Activated gamma-delta T cell treated with Interleukin-2 at 50 U/mL for 16 hours (primary cell): ENCODE results near the gene TPRX1.
"Not testable (repeated sequence)": the region's sequence is repeated elsewhere in the genome, so short reads cannot be mapped to it uniquely, and the experiment has no call there.

Experiments
- DNase-seq: peaks from one replicate; pipeline ENCODE4 v3.0.0-alpha.2; 2020

Gene TPRX1

DNA sequence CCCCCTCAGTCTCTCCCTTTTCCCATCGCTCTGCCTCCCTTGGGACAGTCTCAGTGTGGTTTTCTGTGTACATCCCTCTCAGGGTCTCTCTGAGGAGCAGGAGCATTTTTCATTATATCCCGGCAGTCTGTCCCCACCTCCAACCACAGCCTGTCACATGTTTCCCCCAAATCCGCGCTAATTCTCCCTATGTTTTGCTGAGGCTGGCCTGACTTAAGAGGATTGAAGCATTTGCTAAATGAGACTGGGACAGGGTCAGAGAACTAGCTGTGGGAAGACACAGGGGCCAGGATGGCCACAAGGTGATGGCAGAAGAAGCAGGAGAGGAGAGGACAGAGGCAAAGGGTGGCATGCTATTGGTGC, 5.5 kb downstream of the TPRX1 start:
- DNase-seq: no peak

DNA sequence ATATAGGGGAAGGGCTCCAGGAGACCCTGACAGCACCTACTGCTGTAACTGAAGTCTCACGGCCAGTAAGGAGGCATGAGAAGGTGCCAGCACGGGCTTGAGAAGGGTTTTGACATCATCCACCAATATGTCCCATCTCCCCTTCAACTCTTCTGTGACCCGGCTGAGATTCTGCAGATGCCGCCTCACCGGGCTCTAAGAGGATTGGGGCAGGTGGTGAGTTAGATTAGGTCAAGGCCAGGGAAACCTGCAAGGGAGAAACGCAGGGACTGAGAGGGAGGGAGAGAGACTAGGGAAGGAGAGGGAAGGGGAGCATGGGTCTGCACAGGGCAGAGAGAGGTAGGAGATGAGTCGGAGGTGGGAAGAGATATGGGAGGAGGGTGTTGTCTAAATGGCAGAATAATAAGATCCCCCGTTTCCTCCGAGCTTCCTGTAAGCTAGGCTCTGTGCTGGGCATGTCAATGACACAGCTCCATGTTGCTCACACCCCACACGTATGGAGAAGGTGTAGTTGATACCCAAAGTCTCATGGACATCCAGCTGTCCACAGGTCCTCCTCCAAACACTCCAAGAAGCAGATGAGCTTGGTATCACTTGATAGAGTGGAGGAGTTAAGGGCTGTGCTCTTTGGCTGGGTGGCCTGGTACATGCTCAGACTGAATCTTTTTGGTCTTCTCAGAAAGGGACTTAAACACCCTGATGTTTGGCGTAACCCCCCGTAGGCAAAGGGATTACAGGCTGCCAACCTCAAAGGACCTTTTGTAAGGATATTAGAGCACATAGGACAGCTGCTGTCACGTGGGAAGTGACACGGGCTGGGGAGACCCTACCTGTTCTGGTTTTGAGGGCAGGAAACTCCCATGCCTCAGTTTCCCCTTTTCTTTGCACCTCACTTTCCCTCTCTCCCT, 6.1 kb downstream of the TPRX1 start:
- no peak for DNase-seq

DNA sequence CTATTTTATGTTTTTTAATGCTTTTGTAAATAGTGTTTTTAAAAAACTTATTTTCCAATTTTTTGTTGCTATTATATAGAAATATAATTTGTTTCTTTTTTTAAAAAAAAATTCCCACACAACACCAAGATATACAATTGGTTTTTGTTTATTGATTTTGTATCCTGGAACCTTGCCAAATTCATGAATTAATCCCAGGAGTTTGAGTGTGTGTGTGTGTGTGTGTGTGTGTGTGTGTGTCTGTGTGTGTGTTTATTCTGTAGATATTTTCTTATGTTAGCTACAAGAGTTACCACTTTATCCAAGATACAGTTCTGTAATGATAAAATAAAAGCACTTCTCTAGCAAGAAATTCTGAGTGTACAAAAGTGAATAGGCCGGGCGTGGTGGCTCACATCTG, 7.6 kb downstream of the TPRX1 start:
- DNase-seq: no peak

DNA sequence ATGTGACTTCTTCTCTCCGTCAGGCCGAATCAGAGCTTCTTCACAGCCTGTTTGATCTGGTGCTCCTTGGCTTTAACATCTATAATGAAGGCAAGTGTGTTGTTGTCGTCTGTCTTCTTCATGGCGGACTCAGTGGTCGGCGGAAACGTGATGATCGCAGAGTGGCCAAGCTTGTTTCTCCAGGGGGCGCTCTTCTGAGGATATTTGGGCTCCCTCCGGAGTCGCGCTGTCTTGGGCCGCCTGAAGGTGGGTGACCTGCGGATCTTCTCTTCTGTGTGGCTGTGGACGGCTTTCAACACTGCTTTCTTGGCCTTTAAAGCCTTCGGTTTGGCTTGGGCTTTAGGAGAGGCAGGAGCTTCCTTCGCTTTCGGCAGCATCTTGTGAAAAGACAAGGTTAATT, 9.8 kb downstream of the TPRX1 start:
- DNase-seq: no peak

DNA sequence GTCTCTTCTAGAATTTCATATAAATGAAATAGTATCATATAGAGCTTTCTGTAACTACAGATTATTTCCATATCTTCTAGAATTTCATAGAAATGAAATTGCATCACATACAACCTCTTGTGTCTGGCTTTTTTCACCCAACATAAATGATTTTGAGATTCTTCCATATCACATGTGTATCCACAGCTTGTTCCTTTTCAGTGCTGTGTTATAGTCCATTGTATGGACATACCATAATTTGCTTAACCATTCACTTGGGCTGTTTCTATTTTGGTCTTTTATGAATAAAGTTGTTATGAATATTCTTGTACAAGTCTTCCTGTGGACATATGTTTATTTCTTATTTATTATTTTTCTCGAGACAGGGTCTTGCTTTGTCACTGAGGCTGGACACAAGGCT, 11.7 kb downstream of the TPRX1 start:
- DNase-seq: no peak

DNA sequence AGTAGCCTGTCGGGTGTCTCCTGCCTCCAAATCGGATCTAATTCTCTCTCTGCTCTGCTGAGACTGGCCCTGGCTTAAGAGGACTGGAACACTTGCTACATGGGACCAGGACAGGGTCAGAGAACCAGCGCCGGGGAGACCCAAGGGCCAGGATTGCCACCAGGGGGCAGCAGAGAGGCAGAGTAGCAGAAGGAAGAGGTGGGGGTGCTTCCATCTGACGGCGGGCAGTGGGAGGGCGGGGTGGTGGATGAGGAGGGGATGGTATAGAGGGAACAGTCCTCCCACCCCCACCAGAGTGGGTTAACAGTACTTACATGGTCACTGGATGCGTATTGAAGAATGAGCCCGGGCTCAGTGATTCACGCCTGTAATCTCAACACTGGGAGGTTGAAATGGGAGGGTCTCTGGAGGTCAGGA, 13.9 kb downstream of the TPRX1 start:
- peak; percentile 86 for DNase-seq

DNA sequence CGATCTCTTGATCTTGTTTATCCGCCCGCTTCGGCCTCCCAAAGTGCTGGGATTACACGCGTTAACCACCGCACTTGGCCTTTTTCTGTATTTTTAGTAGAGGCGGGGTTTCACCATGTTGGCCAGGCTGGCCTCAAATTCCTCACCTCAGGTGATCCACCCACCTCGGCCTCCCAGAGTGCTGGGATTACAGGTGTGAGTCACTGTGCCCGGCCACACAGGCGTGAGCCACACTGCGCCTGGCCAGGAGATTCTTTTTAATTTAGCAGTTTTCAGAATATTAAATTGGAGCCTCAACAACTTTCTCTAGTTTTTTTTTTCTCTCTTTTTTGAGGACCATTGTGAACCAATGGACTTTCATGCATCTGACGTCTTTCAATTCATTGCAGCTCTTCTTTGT, 14.5 kb downstream of the TPRX1 start:
- not testable (repeated sequence) for DNase-seq

DNA sequence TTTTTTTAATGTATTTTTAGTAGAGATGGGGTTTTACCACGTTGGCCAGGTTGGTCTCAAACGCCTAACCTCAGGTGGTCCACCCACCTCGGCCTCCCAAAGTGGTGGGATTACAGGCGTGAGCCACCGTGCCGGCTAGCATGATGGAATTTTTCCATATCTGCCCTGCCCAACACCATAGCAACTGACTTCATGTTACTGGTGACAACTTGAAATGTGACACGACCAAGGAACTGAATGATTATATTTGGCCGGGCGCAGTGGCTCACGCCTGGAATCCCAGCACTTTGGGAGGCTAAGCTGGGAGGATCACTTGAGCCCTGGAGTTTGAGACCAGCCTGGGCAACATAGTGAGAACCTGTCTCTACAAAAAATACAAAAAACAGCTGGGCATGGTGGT, 17.0 kb downstream of the TPRX1 start:
- not testable (repeated sequence) for DNase-seq

DNA sequence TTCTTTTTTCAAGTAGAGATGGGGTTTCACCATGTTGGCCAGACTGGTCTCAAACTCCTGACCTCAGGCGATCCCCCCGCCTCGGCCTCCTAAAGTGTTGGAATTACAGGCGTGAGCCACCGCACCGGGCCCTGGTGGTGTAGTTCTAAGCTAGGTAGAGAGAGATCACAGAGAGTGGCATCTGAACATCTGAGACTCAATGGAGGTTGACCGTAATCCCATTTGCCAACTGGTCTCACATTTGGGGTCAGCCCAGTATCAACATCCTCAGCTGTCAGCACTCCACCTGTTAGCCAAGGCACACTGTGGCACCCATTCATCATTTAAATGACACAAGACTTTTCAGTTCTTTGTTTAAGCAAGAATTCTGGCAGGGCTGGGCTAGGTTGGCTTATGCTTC, 17.8 kb downstream of the TPRX1 start:
- no peak for DNase-seq

DNA sequence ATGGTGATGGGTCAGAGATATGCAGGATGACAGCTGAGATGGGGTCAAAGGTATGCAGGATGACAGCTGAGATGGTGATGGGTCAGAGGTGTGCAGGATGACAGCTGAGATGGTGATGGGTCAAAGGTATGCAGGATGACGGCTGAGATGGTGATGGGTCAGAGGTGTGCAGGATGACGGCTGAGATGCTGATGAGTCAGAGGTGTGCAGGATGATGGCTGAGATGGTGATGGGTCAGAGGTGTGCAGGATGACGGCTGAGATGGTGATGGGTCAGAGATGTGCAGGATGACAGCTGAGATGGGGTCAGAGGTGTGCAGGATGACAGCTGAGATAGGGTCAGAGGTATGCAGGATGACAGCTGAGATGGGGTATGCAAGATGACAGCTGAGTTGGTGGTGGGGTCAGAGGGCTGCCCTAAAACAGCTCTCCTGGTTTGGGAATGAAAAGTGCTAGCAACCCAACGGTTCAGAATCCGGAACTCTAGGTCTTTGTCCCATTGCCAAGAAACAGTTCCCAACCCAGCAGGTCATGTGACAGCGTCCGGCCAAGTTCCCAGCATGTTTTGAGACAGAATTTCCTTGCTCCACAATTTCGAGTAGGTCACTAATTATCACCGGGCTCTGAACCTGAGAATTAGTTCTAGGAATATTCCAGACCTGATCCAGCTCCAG, 22.6 kb downstream of the TPRX1 start:
- DNase-seq: no peak

DNA sequence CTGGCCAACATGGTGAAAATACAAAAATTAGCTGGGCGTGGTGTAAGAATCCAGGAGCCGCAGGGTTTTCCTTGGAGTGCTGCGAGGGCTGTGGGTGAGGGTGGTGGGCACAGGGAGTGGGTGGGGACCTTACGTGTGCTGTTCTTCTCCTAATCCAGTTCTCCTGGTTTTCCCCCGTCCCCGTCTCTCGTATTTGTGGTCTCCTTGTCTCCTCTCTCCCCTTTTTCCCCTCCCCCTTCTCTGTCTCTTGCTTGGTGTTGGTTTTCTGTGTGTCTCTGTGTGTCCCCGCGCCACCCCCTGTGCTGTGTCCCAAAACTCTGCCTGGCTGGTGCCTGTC, 24.2 kb downstream of the TPRX1 start:
- no peak for DNase-seq

DNA sequence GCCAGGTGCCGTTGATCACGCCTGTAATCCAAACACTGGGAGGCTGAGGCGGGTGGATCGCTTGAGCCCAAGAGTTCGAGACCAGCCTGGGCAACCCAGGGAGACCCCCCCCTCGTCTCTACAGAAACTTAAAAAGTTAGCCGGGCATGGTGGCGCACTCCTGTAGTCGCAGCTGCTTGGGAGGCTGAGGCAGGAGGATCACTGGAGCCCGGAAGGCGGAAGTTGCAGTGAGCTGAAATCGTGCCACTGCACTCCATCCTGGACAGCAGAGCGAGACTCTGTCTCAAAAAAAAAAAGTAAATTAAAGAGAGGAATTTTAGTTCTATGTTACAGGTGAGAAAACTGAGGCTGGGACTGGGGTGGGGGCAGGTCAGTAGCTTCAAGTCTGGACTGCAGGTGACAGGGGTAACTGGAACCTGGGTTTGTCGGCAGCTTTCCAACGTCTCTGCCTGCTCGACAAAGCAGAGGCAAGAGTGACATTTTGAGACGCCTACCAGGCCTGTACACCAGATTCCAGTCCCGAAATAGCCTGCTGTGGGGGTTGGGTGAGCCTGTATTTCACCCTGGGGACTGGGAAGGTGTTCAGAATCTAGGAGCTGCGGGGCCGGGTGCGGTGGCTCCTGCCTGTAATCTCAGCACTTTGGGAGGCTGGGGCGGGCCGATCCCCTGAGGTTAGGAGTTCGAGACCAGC, 24.7 kb downstream of the TPRX1 start:
- no peak for DNase-seq

DNA sequence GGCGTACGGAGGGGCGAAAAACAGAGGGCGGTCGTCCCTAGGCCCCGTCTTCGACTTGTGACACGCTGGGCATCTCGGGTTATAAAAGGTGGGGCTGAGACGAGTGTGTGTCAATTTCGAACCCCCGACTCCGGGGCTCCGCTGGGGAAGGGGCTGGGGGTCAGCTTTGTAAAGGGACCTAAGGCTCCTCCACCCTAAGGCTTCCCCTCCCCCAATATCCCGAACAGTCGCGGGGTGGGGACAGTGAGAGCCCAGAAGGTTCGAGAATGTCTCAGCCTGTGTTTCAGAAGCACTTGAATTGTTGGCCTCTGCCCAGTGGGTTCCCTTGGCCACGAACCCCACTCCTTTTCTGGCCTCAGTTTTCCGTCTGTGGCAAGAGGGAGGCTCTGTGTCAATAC, 25.4 kb downstream of the TPRX1 start:
- DNase-seq: peak; percentile 16

DNA sequence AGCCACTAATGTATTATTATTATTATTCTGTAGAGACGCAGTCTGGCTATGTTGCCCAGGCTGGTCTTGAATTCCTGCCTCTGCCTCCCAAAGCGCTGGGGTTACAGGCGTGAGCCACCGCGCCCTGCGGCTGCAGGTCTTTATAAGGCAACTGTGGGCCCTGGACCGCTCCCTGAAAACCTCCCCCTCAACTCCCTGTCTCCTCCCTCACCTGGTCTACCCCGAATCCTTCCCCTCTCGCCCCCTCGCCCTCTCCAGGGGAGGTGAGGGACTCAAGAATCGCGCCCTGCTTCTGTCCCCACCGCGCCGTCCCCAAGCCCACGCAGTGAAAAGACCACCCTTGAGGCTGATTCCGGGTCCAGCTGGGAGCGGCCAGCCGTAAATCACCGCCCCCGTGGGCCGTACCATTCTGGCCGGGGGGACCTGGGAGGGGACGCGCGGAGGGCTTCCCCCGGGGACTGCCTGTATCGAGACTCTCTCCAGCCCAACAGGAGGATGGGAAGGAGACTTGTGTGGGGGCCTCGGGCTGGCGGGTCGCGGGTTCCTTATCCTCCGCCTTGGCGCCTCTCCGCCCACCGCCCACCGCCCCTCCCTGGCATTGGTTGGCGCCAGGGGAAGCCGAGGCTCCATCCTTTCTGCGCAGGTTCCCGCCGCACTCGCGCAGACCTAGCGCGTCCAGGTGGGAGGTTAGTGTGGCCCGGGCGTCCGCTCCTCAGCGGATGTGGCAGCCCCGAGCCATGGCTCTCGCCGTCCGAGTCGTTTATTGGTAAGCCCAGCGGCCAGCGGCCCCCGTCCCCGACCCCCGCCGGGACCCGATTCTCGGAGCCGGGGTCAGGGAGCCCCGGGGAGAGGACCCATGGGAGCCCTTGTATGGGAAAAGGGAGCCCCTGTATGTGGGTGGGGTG, 26.1 kb downstream of the TPRX1 start, which contains the start of gene SELENOW:
Gene SELENOW (plus strand): TSS at position 655 of the 905 bp plus-strand sequence. CDS start 83 bp downstream, at position 738.
- peak; percentile 76 for DNase-seq

DNA sequence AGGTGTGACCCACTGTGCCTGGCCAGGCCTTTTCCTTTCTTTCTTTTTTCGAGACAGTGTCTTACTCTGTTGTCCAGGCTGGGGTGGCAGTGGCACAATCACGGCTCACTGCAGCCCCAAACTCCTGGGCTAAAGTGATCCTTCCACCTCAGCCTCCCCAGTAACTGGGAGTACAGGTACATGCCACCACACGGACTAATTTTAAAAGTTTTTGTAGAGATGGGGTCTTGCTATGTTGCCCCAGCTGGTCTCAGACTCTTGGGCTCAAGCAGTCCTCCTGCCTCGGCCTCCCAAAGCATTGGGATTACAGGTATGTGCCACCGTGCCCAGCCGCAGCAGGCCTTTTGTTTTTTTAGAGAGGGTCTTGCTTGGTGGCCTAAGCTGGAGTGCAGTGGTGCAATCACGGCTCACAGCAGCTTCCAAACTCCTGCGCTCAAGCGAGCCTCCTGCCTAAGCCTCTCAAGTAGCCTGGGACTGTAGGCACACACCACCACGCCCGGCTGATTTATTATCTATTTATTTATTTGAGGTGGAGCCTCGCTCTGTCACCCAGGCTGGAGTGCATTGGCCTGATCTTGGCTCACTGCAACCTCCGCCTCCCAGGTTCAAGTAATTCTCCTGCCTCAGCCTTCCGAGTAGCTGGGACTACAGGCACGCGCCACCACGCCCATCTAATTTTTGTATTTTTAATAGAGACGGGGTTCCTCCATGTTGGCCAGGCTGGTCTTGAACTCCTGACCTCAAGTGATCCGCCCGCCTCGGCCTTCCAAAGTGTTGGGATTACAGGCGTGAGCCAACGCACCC, 26.9 kb downstream of the TPRX1 start:
- not testable (repeated sequence) for DNase-seq

DNA sequence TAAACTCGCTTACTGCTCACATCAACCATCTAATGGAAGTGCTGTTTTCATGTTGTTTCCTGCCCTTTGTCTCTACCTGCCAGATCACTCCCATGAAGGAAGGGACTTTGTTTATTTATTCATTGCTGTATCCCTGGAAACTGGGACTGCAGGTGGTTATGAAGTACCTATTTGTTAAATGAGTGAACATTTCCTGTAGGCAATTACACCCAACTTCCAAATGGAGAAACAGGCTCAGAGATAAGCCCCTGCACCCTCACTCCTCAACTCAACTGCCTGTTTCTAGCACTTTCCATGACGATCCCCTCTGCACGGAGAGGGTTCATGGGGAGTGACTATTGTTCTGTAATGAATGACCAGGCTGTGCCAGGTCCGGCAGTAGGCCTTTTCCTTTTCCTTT, 27.8 kb downstream of the TPRX1 start:
- no peak for DNase-seq

DNA sequence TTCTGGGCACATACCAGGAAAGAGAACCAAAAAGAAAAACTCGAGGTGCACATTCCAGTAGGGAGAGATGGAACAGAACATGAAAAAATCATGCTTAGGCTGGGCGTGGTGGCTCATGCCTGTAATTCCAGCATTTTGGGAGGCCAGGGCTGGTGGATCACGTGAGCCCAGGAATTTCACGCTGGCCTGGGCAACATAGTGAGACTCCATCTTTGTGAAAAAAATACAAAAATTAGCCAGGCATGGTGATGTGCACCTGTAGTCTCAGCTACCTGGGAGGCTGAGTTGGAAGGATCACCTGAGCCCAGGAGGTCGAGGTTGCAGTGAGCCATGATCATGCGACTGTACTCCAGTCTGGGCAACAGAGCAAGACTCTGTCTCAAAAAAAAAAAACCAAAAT, 33.1 kb downstream of the TPRX1 start:
- not testable (repeated sequence) for DNase-seq

DNA sequence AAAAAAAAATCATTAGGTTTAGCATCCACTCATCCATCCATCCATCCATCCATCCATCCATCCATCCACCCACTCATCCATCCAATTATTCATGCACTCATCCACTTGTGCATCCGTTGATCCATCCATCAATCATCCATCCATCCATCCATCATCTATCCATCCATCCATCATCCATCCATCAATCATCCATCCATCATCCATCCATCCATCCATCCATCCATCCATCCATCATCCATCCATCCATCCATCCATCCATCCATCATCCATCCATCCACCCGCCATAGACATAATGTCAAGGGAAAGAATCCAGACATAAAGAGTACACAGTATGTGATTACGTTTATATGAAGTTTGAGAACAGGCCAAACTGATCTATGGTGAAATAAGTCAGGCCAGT, 34.8 kb downstream of the TPRX1 start:
- DNase-seq: no peak

DNA sequence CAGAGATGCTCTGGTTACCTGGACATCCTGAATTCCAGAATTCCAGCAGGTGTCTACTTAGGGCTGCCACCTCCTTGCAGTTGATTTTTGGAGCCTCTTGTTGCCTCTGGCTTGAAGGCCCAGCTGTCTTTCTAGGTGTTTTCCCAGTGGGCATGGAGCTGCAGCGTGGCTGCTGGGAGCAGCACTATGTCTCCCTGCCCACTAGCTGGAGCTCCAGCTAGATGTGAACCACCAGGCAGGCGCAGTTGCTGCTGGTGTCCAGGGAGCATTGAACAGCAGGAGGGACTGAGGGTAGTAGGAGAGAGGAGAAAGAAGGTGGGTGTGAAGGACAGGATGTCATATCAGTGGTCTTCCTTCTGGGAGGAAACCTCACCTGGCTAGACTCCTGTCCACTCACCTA, 35.7 kb downstream of the TPRX1 start:
- DNase-seq: no peak

DNA sequence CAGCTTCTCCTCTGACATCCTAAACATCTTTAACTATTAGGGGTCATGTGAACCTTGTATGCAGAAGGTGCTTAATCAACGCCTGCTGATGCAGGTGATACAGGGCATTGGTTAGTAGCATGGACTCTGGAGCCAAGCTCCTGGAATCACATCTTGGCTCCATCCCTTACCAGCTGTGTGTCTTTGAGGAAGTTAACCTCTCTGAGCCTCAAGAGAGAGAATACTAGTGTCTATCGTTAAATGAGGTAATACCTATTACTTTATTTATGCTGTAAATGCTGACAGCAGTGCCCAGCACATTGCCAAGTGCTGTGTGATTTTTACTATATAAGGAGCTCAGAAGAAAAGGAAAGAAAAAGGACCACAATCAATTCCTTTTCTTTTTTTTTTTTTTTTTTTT, 37.0 kb downstream of the TPRX1 start:
- no peak for DNase-seq

DNA sequence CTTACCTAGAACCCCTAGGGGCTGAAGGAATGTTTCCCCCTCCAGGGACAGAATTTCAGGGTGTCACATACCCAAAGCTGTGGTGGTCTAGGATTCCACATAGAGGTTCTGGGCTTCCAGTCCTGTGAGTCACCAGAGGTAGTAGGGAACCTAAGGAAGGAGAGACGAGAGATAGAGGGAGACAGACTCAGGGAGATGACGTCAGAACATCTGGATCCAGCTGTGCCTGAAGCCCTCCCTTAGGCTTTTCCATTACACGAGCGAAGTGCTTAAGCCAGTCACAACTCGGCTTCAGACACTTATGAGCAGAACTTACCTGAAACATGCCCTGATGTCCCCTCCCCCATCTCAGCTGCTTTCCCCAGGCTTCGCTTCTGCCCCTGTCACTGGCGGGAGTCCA, 37.7 kb downstream of the TPRX1 start:
- no peak for DNase-seq

DNA sequence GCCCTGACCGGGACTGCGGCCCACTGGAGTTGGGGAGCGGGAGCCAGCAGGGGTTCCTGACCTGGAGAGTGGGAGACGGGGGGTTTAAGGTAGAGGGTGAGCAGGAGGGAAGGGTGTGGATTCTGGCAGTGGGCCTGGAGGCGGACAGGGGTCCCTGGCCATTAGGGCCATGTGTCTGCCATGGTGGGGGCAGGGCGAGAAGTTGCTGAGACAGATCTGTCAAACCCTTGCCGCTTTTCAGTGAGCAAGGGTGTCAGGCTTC, 38.1 kb downstream of the TPRX1 start:
- no peak for DNase-seq
